ENCODE results near the gene ADTRP.

The ADTRP gene

GRCh38 chr6:11778648-11779328 lies at the start of gene ADTRP:
ADTRP (minus strand) TSS chr6:11778803; CDS start chr6:11778759, 44 bp downstream.
- no peak for DNase-seq (ENCODE audit: low read depth in 2 of 2)

GRCh38 chr6:11826779-11827178 lies 48.2 kb upstream of the ADTRP start:
- no peak for DNase-seq (ENCODE audit: low read depth in 2 of 2)

- no peak for DNase-seq (ENCODE audit: low read depth in 2 of 2)
Observed at GRCh38 chr6:11824986-11825385, 46.4 kb upstream of the ADTRP start.

- DNase-seq (ENCODE audit: low read depth in 2 of 2) = no peak
Observed at GRCh38 chr6:11822346-11822745, 43.7 kb upstream of the ADTRP start.

GRCh38 chr6:11821781-11822180 lies 43.2 kb upstream of the ADTRP start:
- DNase-seq (ENCODE audit: low read depth in 2 of 2) = no peak

GRCh38 chr6:11820821-11821220 lies 42.2 kb upstream of the ADTRP start:
- no peak for DNase-seq (ENCODE audit: low read depth in 2 of 2)

GRCh38 chr6:11819486-11819885 lies 40.9 kb upstream of the ADTRP start:
- no peak for DNase-seq (ENCODE audit: low read depth in 2 of 2)

GRCh38 chr6:11815231-11815630 lies 36.6 kb upstream of the ADTRP start:
- no peak for DNase-seq (ENCODE audit: low read depth in 2 of 2)

- no peak for DNase-seq (ENCODE audit: low read depth in 2 of 2)
Observed at GRCh38 chr6:11814819-11815218, 36.2 kb upstream of the ADTRP start.

- no peak for DNase-seq (ENCODE audit: low read depth in 2 of 2)
Observed at GRCh38 chr6:11814106-11814505, 35.5 kb upstream of the ADTRP start.

- no peak for DNase-seq (ENCODE audit: low read depth in 2 of 2)
Observed at GRCh38 chr6:11813606-11814005, 35.0 kb upstream of the ADTRP start.

GRCh38 chr6:11812951-11813350 lies 34.3 kb upstream of the ADTRP start:
- no peak for DNase-seq (ENCODE audit: low read depth in 2 of 2)

GRCh38 chr6:11812439-11812838 lies 33.8 kb upstream of the ADTRP start:
- no peak for DNase-seq (ENCODE audit: low read depth in 2 of 2)

GRCh38 chr6:11811644-11812264 lies 33.2 kb upstream of the ADTRP start:
- DNase-seq (ENCODE audit: low read depth in 2 of 2) = no peak

- no peak for DNase-seq (ENCODE audit: low read depth in 2 of 2)
Observed at GRCh38 chr6:11810854-11811643, 32.4 kb upstream of the ADTRP start.

- no peak for DNase-seq (ENCODE audit: low read depth in 2 of 2)
Observed at GRCh38 chr6:11810039-11810541, 31.5 kb upstream of the ADTRP start.

- no peak for DNase-seq (ENCODE audit: low read depth in 2 of 2)
Observed at GRCh38 chr6:11808054-11808453, 29.5 kb upstream of the ADTRP start.

GRCh38 chr6:11806561-11807317 lies 28.1 kb upstream of the ADTRP start:
- DNase-seq (ENCODE audit: low read depth in 2 of 2) = no peak

GRCh38 chr6:11805259-11806053 lies 26.9 kb upstream of the ADTRP start:
- DNase-seq (ENCODE audit: low read depth in 2 of 2) = no peak

GRCh38 chr6:11804701-11805100 lies 26.1 kb upstream of the ADTRP start:
- DNase-seq (ENCODE audit: low read depth in 2 of 2) = no peak

- no peak for DNase-seq (ENCODE audit: low read depth in 2 of 2)
Observed at GRCh38 chr6:11804135-11804534, 25.5 kb upstream of the ADTRP start.

All from activated CD4-positive, alpha-beta T cell treated with anti-CD3 and anti-CD28 coated beads for 24 hours (primary cell).